SH-SY5Y (cell line): ENCODE results near the gene TNFAIP3.

Experiments used
- GATA2 ChIP-seq: IDR thresholded peaks from 2 replicates; pipeline ENCODE4 v1.6.1; 2011; ENCODE audit warnings: mild to moderate bottlenecking, low read depth, low read length
- GATA3 ChIP-seq: IDR thresholded peaks from 2 replicates; pipeline ENCODE4 v1.6.1; 2011; ENCODE audit warnings: low read depth, mild to moderate bottlenecking, low read length, moderate library complexity

GRCh38 chr6:137914530-137915193 lies 47.6 kb downstream of the TNFAIP3 start:
- TF ChIP-seq GATA2, result no peak
- no peak for TF ChIP-seq GATA3
